ENCODE data around the gene ATF4.
"Not testable (repeated sequence)": the region's sequence is repeated elsewhere in the genome, so short reads cannot be mapped to it uniquely, and the experiment has no call there.

- TF ChIP-seq CTCF (IDR thresholded peaks at IDR 0.05; ENCODE audit: low read length); EZH2 (IDR thresholded peaks at IDR 0.05; ENCODE audit: borderline replicate concordance, low read length): not testable (repeated sequence)
These were observed 13.3 kb upstream of the ATF4 start for GRCh38 chr22:39507021-39507420.

All from OCI-LY1 (cell line).